K562 (cell line): Measurements from ENCODE around the gene CTSL. TPM values are rescaled to one million over a fixed set of nuclear protein-coding genes. Genes with fewer than 3 reads are reported as not detected.

Source experiments
- ATAC-seq: fragments of 200-7000 bp; cut with Tn5 transposase; 3 replicates; pipeline ENCODE4 v1.9.1; 2020; ENCODE audit warnings: moderate library complexity
- BruUV-seq: library from RNA; stranded (reverse); fragments of 400-500 nt; replicated peaks from 2 replicates; lab custom pipeline; 2021; lab: Mats Ljungman, UMichigan
- CTCF ChIA-PET: fragments of 300-600 bp; formaldehyde crosslinking; extraction: SDS; loops from one replicate; lab custom pipeline; 2021; ENCODE audit warnings: low intra/inter-chr PET ratio; lab: Yijun Ruan, JAX
- POLR2A ChIA-PET: fragments of 300-600, 350-650 bp; sonication (Branson Sonifier 250); formaldehyde crosslinking; extraction: SDS; loops from one replicate; lab custom pipeline; 2021; ENCODE audit warnings: antibody characterized with exemption, inconsistent platforms; lab: Yijun Ruan, JAX
- DNase-seq, 4 experiments: peaks; one replicate each; pipeline versions ENCODE4 v3.0.0 to v3.0.0-alpha.2; 2011 to 2018; ENCODE audit warnings: low spot score in 3 of 4, mixed read lengths in 3 of 4; ENCODE audit errors: extremely low read depth in 1 of 4
- FAIRE-seq: peaks from 2 replicates; lab custom pipeline; 2011; peaks lifted over from hg19 to GRCh38; lab: Jason Lieb, UNC
- H2AFZ ChIP-seq: 2 replicates; pipeline ENCODE4 v1.6.0; 2011; ENCODE audit warnings: low read depth, low read length, control low read depth, inconsistent platforms
- H3K27ac ChIP-seq: fragments of 200-600 bp; 3 replicates; pipeline ENCODE4 v1.8.0; 2011; ENCODE audit warnings: low read depth, mild to moderate bottlenecking, control low read depth, inconsistent platforms, low read length, moderate library complexity, mixed read lengths; ENCODE audit errors: extremely low read depth
- H3K27me3 ChIP-seq, 2 experiments: fragments of 300-600 bp in 1 of 2; 2 replicates in 1 of 2; 3 replicates in 1 of 2; pipeline versions ENCODE4 v1.6.0 to v1.8.0; 2011; ENCODE audit warnings: inconsistent platforms in 2 of 2, low read length in 2 of 2, mild to moderate bottlenecking in 1 of 2, mixed read lengths in 1 of 2, moderate library complexity in 1 of 2; ENCODE audit not compliant: control insufficient read depth in 2 of 2, insufficient read depth in 2 of 2
- H3K36me3 ChIP-seq: fragments of 300-600 bp; 3 replicates; pipeline ENCODE4 v1.8.0; 2011; ENCODE audit warnings: mild to moderate bottlenecking, low read length, inconsistent platforms; ENCODE audit not compliant: control insufficient read depth, insufficient read depth
- H3K4me1 ChIP-seq, 2 experiments: fragments of 200-600 bp in 1 of 2; replicated peaks in 1 of 2; 2 replicates in 1 of 2; 3 replicates in 1 of 2; pipeline versions ENCODE4 v1.5.1 to v1.8.0; 2011; ENCODE audit warnings: inconsistent platforms in 2 of 2, low read length in 2 of 2, mild to moderate bottlenecking in 1 of 2, mixed read lengths in 1 of 2, moderate library complexity in 1 of 2; ENCODE audit not compliant: control insufficient read depth in 2 of 2, insufficient read depth in 2 of 2
- H3K4me2 ChIP-seq: 2 replicates; pipeline ENCODE4 v1.6.1; 2011; ENCODE audit warnings: low read length, control low read depth, inconsistent platforms, mixed read lengths; ENCODE audit not compliant: insufficient read depth
- H3K4me3 ChIP-seq: fragments of 200-600 bp; sonication (generic), shearing (Covaris generic); 2 replicates; pipeline ENCODE4 v1.5.1; 2016; ENCODE audit warnings: control low read depth, inconsistent platforms
- H3K79me2 ChIP-seq: fragments of 200-600 bp; 3 replicates; pipeline ENCODE4 v1.8.0; 2011; ENCODE audit warnings: low read length, inconsistent platforms; ENCODE audit not compliant: control insufficient read depth, insufficient read depth
- H3K9ac ChIP-seq, 2 experiments: 2 replicates each; pipeline versions ENCODE4 v1.6.0 to v1.6.1; 2011; ENCODE audit warnings: low read depth in 2 of 2, low read length in 2 of 2, control low read depth in 1 of 2, inconsistent platforms in 1 of 2, mild to moderate bottlenecking in 1 of 2, mixed read lengths in 1 of 2; ENCODE audit not compliant: insufficient read depth in 1 of 2
- H3K9me1 ChIP-seq: one replicate; pipeline ENCODE4 v1.6.0; 2011; ENCODE audit warnings: inconsistent platforms, mild to moderate bottlenecking, low read length, moderate library complexity; ENCODE audit not compliant: control insufficient read depth, insufficient read depth
- H3K9me3 ChIP-seq: replicated peaks from 2 replicates; pipeline ENCODE4 v1.5.1; 2011; ENCODE audit warnings: low read depth, low read length, inconsistent platforms; ENCODE audit not compliant: control insufficient read depth, insufficient read depth
- H4K20me1 ChIP-seq: replicated peaks from 2 replicates; pipeline ENCODE4 v1.6.1; 2011; ENCODE audit warnings: low read length, inconsistent platforms, mixed read lengths; ENCODE audit not compliant: control insufficient read depth, insufficient read depth
- C11orf30 ChIP-seq: fragments of 450-650 bp; IDR thresholded peaks from 2 replicates; pipeline ENCODE4 v1.6.1; 2016; ENCODE audit warnings: low read depth, mild to moderate bottlenecking
- CBFA2T2 ChIP-seq: fragments of 450-650 bp; conservative IDR thresholded peaks from 2 replicates; pipeline ENCODE4 v1.6.1; 2017; ENCODE audit warnings: mild to moderate bottlenecking
- E4F1 ChIP-seq: fragments of 250-450 bp; sonication (Bioruptor Pico); IDR thresholded peaks from 2 replicates; pipeline ENCODE4 v1.5.0; 2021; ENCODE audit warnings: mild to moderate bottlenecking, borderline replicate concordance
- KLF10 ChIP-seq: fragments of 250-450 bp; sonication (Bioruptor Pico); IDR thresholded peaks from 2 replicates; pipeline ENCODE4 v1.6.1; 2021; ENCODE audit warnings: matching md5 sums
- MCM3 ChIP-seq: fragments of 450-650 bp; IDR thresholded peaks from 2 replicates; pipeline ENCODE4 v1.6.1; 2016
- RBFOX2 ChIP-seq: fragments of 200-400 bp; formaldehyde crosslinking; IDR thresholded peaks from 2 replicates; pipeline ENCODE4 v1.6.1; 2017; ENCODE audit warnings: low read depth, mild to moderate bottlenecking, low read length, moderate library complexity
- TCF3 ChIP-seq: sonication (generic); formaldehyde crosslinking; IDR thresholded peaks from 2 replicates; pipeline ENCODE4 v1.4.0; 2020; ENCODE audit warnings: mild to moderate bottlenecking, missing genetic modification reagents
- ZNF253 ChIP-seq: fragments of 250-450 bp; sonication (Bioruptor Pico); conservative IDR thresholded peaks from 2 replicates; pipeline ENCODE4 v1.6.1; 2021; ENCODE audit warnings: mild to moderate bottlenecking
- ZNF436 ChIP-seq: fragments of 250-450, 450-650 bp; sonication (Bioruptor Pico); formaldehyde crosslinking; IDR thresholded peaks from 2 replicates; pipeline ENCODE4 v1.7.0; 2020; ENCODE audit warnings: mild to moderate bottlenecking
- WGBS: fragments of 100-300 bp; shearing (Covaris generic); methylation state at CpG from one replicate; pipeline ENCODE4 v1.1.6; 2016; ENCODE audit warnings: low coverage, mixed read lengths; ENCODE audit not compliant: insufficient coverage; ENCODE audit errors: missing lambda C conversion rate; 5-methylcytosine and 5-hydroxymethylcytosine counted together
- in situ Hi-C: fragments of 300-500 bp; cut with MboI; formaldehyde crosslinking; loops from 4 replicates; pipeline ENCODE4 v1.15.0; 2018; ENCODE audit warnings: inconsistent platforms, mixed read lengths
- intact Hi-C: fragments of 100-400 bp; cut with micrococcal nuclease; formaldehyde crosslinking; loops from 2 replicates; pipeline ENCODE4 v1.14.2; 2022
- polyA plus RNA-seq, 8 experiments: library from polyadenylated mRNA; depleted of rRNA in 4 of 8; stranded (reverse) in 5 of 8; unstranded in 3 of 8; fragments of >200 nt; fragmentation: Nextera tagmentation in 2 of 8; fragmentation: Illumina TruSeq in 1 of 8; extraction: Ambion mirVana in 2 of 8; extraction: Trizol in 1 of 8; gene quantifications; 2 replicates each; pipeline versions ENCODE4 v1.2.1 to v1.2.3, GENCODE V29; 2011 to 2014; ENCODE audit warnings: inconsistent platforms in 1 of 8, missing spikeins in 1 of 8
- total RNA-seq, 7 experiments: library from RNA; depleted of rRNA in 6 of 7; stranded (reverse); fragments of >200 nt in 6 of 7; fragmentation: Illumina TruSeq in 2 of 7; extraction: Trizol in 2 of 7; gene quantifications; 2 replicates each; pipeline versions ENCODE4 v1.2.1 to v1.2.3, GENCODE V29; 2011 to 2021; ENCODE audit warnings: low replicate concordance in 1 of 7

Gene CTSL
- total and polyA plus RNA-seq, 9 of the 15 experiments (the other 6 are each of a cell fraction or from before 2014, with no cell fraction given) = 55.9 to 165 (median 93.7) TPM

DNA sequence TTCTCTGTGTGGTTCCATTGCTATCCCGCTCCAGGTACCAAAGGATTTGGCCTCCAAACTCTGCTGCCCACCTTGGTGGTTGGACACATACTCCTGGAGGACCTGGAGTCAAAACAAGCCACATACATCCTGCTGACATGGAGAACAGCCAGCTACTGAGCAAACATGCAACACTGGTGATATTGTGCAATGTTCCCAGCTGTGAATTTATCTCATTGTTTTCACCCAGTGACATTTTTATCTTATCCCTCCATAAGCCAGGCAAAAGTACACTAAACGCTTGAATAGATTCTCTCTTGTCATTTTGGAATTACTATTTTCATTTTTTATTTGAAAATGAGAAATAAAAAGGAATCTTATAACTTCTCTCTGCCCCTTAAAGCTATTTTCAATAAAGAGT, 11.1 kb upstream of the CTSL start (continued):
- TF ChIP-seq E4F1 (CRISPR knock-in tag) (no peak), MCM3 (no peak), ZNF253 (CRISPR knock-in tag) (no peak), TCF3 (CRISPR knock-in tag) (peak; percentile 89), RBFOX2 (no peak)

DNA sequence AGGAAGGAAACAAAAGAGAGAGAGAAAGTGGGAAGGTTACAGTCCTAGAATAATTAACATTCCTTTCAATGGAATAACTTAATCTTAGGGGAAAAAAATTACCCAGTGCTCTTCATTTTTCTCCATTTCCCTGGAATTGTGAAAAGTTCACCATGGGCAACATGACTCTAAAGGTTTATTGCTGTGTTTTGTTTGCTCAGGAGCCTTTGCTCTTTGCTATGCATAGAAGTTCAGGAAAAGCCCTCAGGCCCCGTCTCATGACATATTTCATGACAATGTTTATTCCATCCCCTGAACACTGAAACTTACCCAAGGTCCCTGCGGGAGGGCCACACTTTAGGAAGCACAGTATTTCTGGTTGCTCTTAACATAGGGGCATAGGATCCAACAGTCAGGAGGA, 9.8 kb upstream of the CTSL start:
- no peak for TF ChIP-seq ZNF436 (CRISPR knock-in tag)
- TF ChIP-seq C11orf30 = no peak
- TF ChIP-seq CBFA2T2 = no peak
- TF ChIP-seq KLF10 = no peak
- WGBS = 69% methylated on average over 2 of the region's 2 CpGs
- no TSS peak for BruUV-seq
- H3K9me3 ChIP-seq = no peaks in the 10 kb centered on the region
- ATAC-seq (no peak), DNase-seq (no peak), FAIRE-seq (no peak)
- no peaks in the 10 kb centered on the region for H3K79me2 ChIP-seq
- no peak overlapping the region for H2AFZ ChIP-seq
- H3K36me3 ChIP-seq = no peaks in the 10 kb centered on the region; the same call in 2 of the 3 replicates
- H3K27ac ChIP-seq = no peak overlapping the region
- peaks cover 21 to 49% of the 10 kb centered on the region in 2 experiments; a peak in 4 of 5 replicates for H3K4me1 ChIP-seq
- H3K4me2 ChIP-seq = no peak overlapping the region
- no peaks in the 10 kb centered on the region for H3K27me3 ChIP-seq
- H4K20me1 ChIP-seq = no peaks in the 10 kb centered on the region
- H3K4me3 ChIP-seq = no peak overlapping the region
- H3K9ac ChIP-seq = no peak overlapping the region
- in situ Hi-C loops = no loop called here
- ChIA-PET CTCF (no interaction called here), POLR2A (interaction anchor here (1.6 kb wide), 1 partner anchor 10 kb away, joined by 6 read pairs; the partner anchor contains the start of gene CTSL)
- peaks cover 3% of the 10 kb centered on the region for H3K9me1 ChIP-seq
- intact Hi-C loops = no loop called here
